Naive thymus-derived CD4-positive, alpha-beta T cell (primary cell): Measurements from ENCODE around the gene SPATA4. TPM values are rescaled to one million over a fixed set of nuclear protein-coding genes. Genes with fewer than 3 reads are reported as not detected.
"Not testable (repeated sequence)": the region's sequence is repeated elsewhere in the genome, so short reads cannot be mapped to it uniquely, and the experiment has no call there.

Experiments used
- ATAC-seq: fragments of 150-1000 bp; cut with Tn5 transposase; 2 replicates; pipeline ENCODE4 v1.10.0; 2021; ENCODE audit warnings: mild to moderate bottlenecking, moderate library complexity
- CTCF ChIA-PET: fragments of 350-600 bp; sonication (Branson Sonifier 250); formaldehyde crosslinking; loops from one replicate; lab custom pipeline; 2021; ENCODE audit warnings: antibody characterized with exemption; lab: Charles Lee
- POLR2A ChIA-PET: fragments of 350-600 bp; sonication (Branson Sonifier 250); formaldehyde crosslinking; loops from one replicate; lab custom pipeline; 2021; ENCODE audit warnings: antibody characterized with exemption, inconsistent platforms; lab: Charles Lee
- DNase-seq, 9 donors: peaks; one replicate each; pipeline versions ENCODE4 v3.0.0 to v3.0.0-alpha.2; 2020 to 2022; ENCODE audit warnings: mixed read lengths in 1 of 9
- H3K27ac ChIP-seq: one replicate; pipeline ENCODE4 v1.7.0; 2013; ENCODE audit warnings: mild to moderate bottlenecking, low read depth, low read length, moderate library complexity
- H3K27me3 ChIP-seq, 2 donors: one replicate each; pipeline ENCODE4 v1.7.0; 2013; ENCODE audit warnings: low read length in 2 of 2, mild to moderate bottlenecking in 2 of 2, moderate library complexity in 2 of 2; ENCODE audit not compliant: control insufficient read depth in 2 of 2, insufficient read depth in 2 of 2
- H3K36me3 ChIP-seq, 3 experiments: 1 replicate in 2 of 3; 2 replicates in 1 of 3; pipeline ENCODE4 v1.7.0; 2013; ENCODE audit warnings: low read length in 3 of 3, mild to moderate bottlenecking in 3 of 3, moderate library complexity in 1 of 3; ENCODE audit not compliant: insufficient read depth in 3 of 3, control insufficient read depth in 2 of 3
- H3K4me1 ChIP-seq, 2 donors: one replicate each; pipeline ENCODE4 v1.7.0; 2013; ENCODE audit warnings: low read length in 2 of 2, mild to moderate bottlenecking in 2 of 2, moderate library complexity in 1 of 2; ENCODE audit not compliant: control insufficient read depth in 2 of 2, insufficient read depth in 2 of 2
- H3K4me3 ChIP-seq: 2 replicates; pipeline ENCODE4 v1.7.0; 2013; ENCODE audit warnings: mild to moderate bottlenecking, low read length
- H3K9me3 ChIP-seq, 3 experiments: 1 replicate in 2 of 3; 2 replicates in 1 of 3; pipeline ENCODE4 v1.7.0; 2013; ENCODE audit warnings: low read length in 3 of 3; ENCODE audit not compliant: control insufficient read depth in 2 of 3
- H3K27ac Mint-ChIP-seq, 9 donors: one replicate each; pipeline ENCODE4 v1.8.0; 2020 to 2022; ENCODE audit warnings: mixed read lengths in 9 of 9, mild to moderate bottlenecking in 8 of 9, moderate library complexity in 5 of 9, inconsistent platforms in 2 of 9
- H3K27me3 Mint-ChIP-seq, 5 donors: one replicate each; pipeline ENCODE4 v1.8.0; 2021 to 2022; ENCODE audit warnings: mixed read lengths in 5 of 5, mild to moderate bottlenecking in 1 of 5
- H3K36me3 Mint-ChIP-seq, 5 donors: one replicate each; pipeline ENCODE4 v1.8.0; 2020 to 2022; ENCODE audit warnings: mixed read lengths in 5 of 5, mild to moderate bottlenecking in 3 of 5, inconsistent platforms in 1 of 5
- H3K4me1 Mint-ChIP-seq, 7 donors: one replicate each; pipeline ENCODE4 v1.8.0; 2020 to 2022; ENCODE audit warnings: mixed read lengths in 7 of 7, mild to moderate bottlenecking in 3 of 7, inconsistent platforms in 1 of 7
- H3K4me3 Mint-ChIP-seq, 10 donors: one replicate each; pipeline ENCODE4 v1.8.0; 2020 to 2022; ENCODE audit warnings: mild to moderate bottlenecking in 10 of 10, mixed read lengths in 10 of 10, moderate library complexity in 6 of 10, inconsistent platforms in 2 of 10
- H3K9me3 Mint-ChIP-seq, 11 donors: one replicate each; pipeline ENCODE4 v1.8.0; 2020 to 2022; ENCODE audit warnings: mixed read lengths in 11 of 11, mild to moderate bottlenecking in 4 of 11, inconsistent platforms in 1 of 11, moderate library complexity in 1 of 11
- intact Hi-C, 2 donors: fragments of 100-400 bp; cut with micrococcal nuclease; formaldehyde crosslinking; loops; one replicate each; pipeline ENCODE4 v1.15.1; 2023
- polyA plus RNA-seq, 2 donors: library from polyadenylated mRNA; unstranded; fragments of 300-500 nt; fragmentation: Illumina TruSeq; gene quantifications; one replicate each; pipeline ENCODE4 v1.2.3, GENCODE V29; 2021
- total RNA-seq, 6 experiments: library from RNA in 5 of 6; stranded (reverse) in 5 of 6; gene quantifications; 1 replicate in 5 of 6; 2 replicates in 1 of 6; pipeline ENCODE4 v1.2.3 and lab custom pipeline; 2021 to 2026

Gene SPATA4
- total and polyA plus RNA-seq, 7 experiments from 2014 or later, result not detected

- Mint-ChIP-seq H3K27me3 (peaks cover 0 to 27% (median 7%) of the 10 kb centered on the region in 5 donors), H3K4me1 (peaks cover 0 to 2% (median 0%) of the 10 kb centered on the region in 7 donors), H3K36me3 (no peaks in the 10 kb centered on the region), H3K27ac (no peak overlapping the region), H3K4me3 (no peak overlapping the region), H3K9me3 (no peaks in the 10 kb centered on the region)
- ATAC-seq (no peak), DNase-seq (no peak)
- ChIA-PET POLR2A (no interaction called here), CTCF (no interaction called here)
- no peak overlapping the region for H3K27ac ChIP-seq
- H3K9me3 ChIP-seq, result no peaks in the 10 kb centered on the region
- no peaks in the 10 kb centered on the region for H3K4me1 ChIP-seq
- H3K36me3 ChIP-seq, result no peaks in the 10 kb centered on the region
- H3K4me3 ChIP-seq, result no peak overlapping the region
- H3K27me3 ChIP-seq, result no peaks in the 10 kb centered on the region
- intact Hi-C loops, result no loop called here
Measured at GRCh38 chr4:176230836-176231235, 35.5 kb upstream of the SPATA4 start.

- Mint-ChIP-seq H3K36me3 (no peaks in the 10 kb centered on the region), H3K4me1 (peaks cover 0 to 2% (median 0%) of the 10 kb centered on the region in 7 donors), H3K27ac (no peak overlapping the region), H3K27me3 (peaks cover 0 to 26% (median 7%) of the 10 kb centered on the region in 5 donors), H3K9me3 (no peaks in the 10 kb centered on the region), H3K4me3 (no peak overlapping the region)
- Histone ChIP-seq H3K27me3 (no peaks in the 10 kb centered on the region), H3K9me3 (no peaks in the 10 kb centered on the region), H3K4me1 (no peaks in the 10 kb centered on the region), H3K27ac (no peak overlapping the region), H3K36me3 (no peaks in the 10 kb centered on the region), H3K4me3 (no peak overlapping the region)
- CTCF ChIA-PET, result no interaction called here
- ATAC-seq (no peak), DNase-seq (no peak)
- intact Hi-C loops, result no loop called here
- POLR2A ChIA-PET, result no interaction called here
Measured at GRCh38 chr4:176229645-176230044, 34.3 kb upstream of the SPATA4 start.

GRCh38 chr4:176226736-176227135 is 31.4 kb upstream of the SPATA4 start:
- ATAC-seq, result no peak
- DNase-seq, result no peak
- Mint-ChIP-seq H3K9me3 (no peaks in the 10 kb centered on the region), H3K4me3 (no peak overlapping the region), H3K27ac (no peak overlapping the region), H3K4me1 (no peaks in the 10 kb centered on the region), H3K36me3 (no peaks in the 10 kb centered on the region), H3K27me3 (peaks cover 0 to 22% (median 7%) of the 10 kb centered on the region in 5 donors)
- Histone ChIP-seq H3K9me3 (no peaks in the 10 kb centered on the region), H3K27me3 (no peaks in the 10 kb centered on the region), H3K36me3 (no peaks in the 10 kb centered on the region), H3K4me3 (no peak overlapping the region), H3K27ac (no peak overlapping the region), H3K4me1 (no peaks in the 10 kb centered on the region)
- ChIA-PET CTCF (interaction anchor here (1.0 kb wide), 1 partner anchor 13 kb away, joined by 3 read pairs; no protein-coding TSS in a partner anchor), POLR2A (no interaction called here)
- intact Hi-C loops, result no loop called here

GRCh38 chr4:176223561-176223960 is 28.2 kb upstream of the SPATA4 start:
- intact Hi-C loops, result no loop called here
- POLR2A ChIA-PET, result no interaction called here

GRCh38 chr4:176222149-176222548 is 26.8 kb upstream of the SPATA4 start:
- POLR2A ChIA-PET, result no interaction called here
- Mint-ChIP-seq H3K27me3 (peaks cover 0 to 14% (median 0%) of the 10 kb centered on the region in 5 donors), H3K27ac (no peak overlapping the region), H3K4me1 (no peaks in the 10 kb centered on the region), H3K36me3 (no peaks in the 10 kb centered on the region), H3K4me3 (no peak overlapping the region), H3K9me3 (no peaks in the 10 kb centered on the region)
- no peak overlapping the region for H3K4me3 ChIP-seq
- no peaks in the 10 kb centered on the region for H3K9me3 ChIP-seq
- H3K27ac ChIP-seq, result no peak overlapping the region
- intact Hi-C loops, result no loop called here
- H3K4me1 ChIP-seq, result no peaks in the 10 kb centered on the region
- no peaks in the 10 kb centered on the region for H3K36me3 ChIP-seq
- CTCF ChIA-PET, result interaction anchor here (0.8 kb wide), 1 partner anchor 111 kb away, joined by 3 read pairs; no protein-coding TSS in a partner anchor
- DNase-seq, result no peak
- H3K27me3 ChIP-seq, result no peaks in the 10 kb centered on the region
- ATAC-seq, result no peak

More at GRCh38 chr4:176223561-176223960, 28.2 kb upstream of the SPATA4 start:
- Mint-ChIP-seq H3K4me1 (no peaks in the 10 kb centered on the region), H3K4me3 (no peak overlapping the region), H3K9me3 (no peaks in the 10 kb centered on the region), H3K36me3 (no peaks in the 10 kb centered on the region), H3K27ac (no peak overlapping the region), H3K27me3 (peaks cover 0 to 14% (median 4%) of the 10 kb centered on the region in 5 donors)
- CTCF ChIA-PET, result no interaction called here
- no peak overlapping the region for H3K27ac ChIP-seq
- H3K27me3 ChIP-seq, result no peaks in the 10 kb centered on the region
- DNase-seq (no peak), ATAC-seq (no peak)
- H3K4me1 ChIP-seq, result no peaks in the 10 kb centered on the region
- H3K36me3 ChIP-seq, result no peaks in the 10 kb centered on the region
- H3K4me3 ChIP-seq, result no peak overlapping the region
- H3K9me3 ChIP-seq, result no peaks in the 10 kb centered on the region

- ATAC-seq (no peak), DNase-seq (no peak)
- ChIA-PET CTCF (no interaction called here), POLR2A (interaction anchor here (0.6 kb wide), 1 partner anchor 27 kb away, joined by 3 read pairs; no protein-coding TSS in a partner anchor)
- H3K36me3 Mint-ChIP-seq, result no peaks in the 10 kb centered on the region
- H3K27ac Mint-ChIP-seq, result no peak overlapping the region
- H3K27me3 ChIP-seq, result no peaks in the 10 kb centered on the region
- H3K27me3 Mint-ChIP-seq, result peaks cover 0 to 2% (median 0%) of the 10 kb centered on the region in 5 donors
- H3K4me1 ChIP-seq, result no peaks in the 10 kb centered on the region
- no peaks in the 10 kb centered on the region for H3K9me3 ChIP-seq
- no peaks in the 10 kb centered on the region for H3K4me1 Mint-ChIP-seq
- peaks cover 0 to 2% (median 0%) of the 10 kb centered on the region in 11 donors for H3K9me3 Mint-ChIP-seq
- H3K4me3 Mint-ChIP-seq, result no peak overlapping the region
- no peaks in the 10 kb centered on the region for H3K36me3 ChIP-seq
- intact Hi-C loops, result no loop called here
- no peak overlapping the region for H3K27ac ChIP-seq
- no peak overlapping the region for H3K4me3 ChIP-seq
Measured at GRCh38 chr4:176217510-176217909, 22.1 kb upstream of the SPATA4 start.

- H3K9me3 ChIP-seq, POLR2A ChIA-PET, H3K36me3 ChIP-seq, H3K36me3 Mint-ChIP-seq, intact Hi-C loops, H3K27ac ChIP-seq, H3K4me3 Mint-ChIP-seq, H3K4me3 ChIP-seq, ATAC-seq, CTCF ChIA-PET, H3K4me1 ChIP-seq, DNase-seq, H3K27me3 ChIP-seq, H3K9me3 Mint-ChIP-seq, H3K4me1 Mint-ChIP-seq, H3K27ac Mint-ChIP-seq: not testable (repeated sequence)
- peaks cover 13 to 28% (median 17%) of the 10 kb centered on the region in 5 donors for H3K27me3 Mint-ChIP-seq
Measured at GRCh38 chr4:176212351-176212750, 17.0 kb upstream of the SPATA4 start.
